Activated naive CD8-positive, alpha-beta T cell treated with anti-CD3 and anti-CD28 coated beads, Interleukin-2, amount 10 ng/mL, durations not matched to agents 7 days and 5 days (primary cell): ENCODE measurements around the gene PRRT1B. TPM values are rescaled to one million over a fixed set of nuclear protein-coding genes. Genes with fewer than 3 reads are reported as not detected.

Source experiments
- ATAC-seq: fragments of 150-1000 bp; cut with Tn5 transposase; one replicate; pipeline ENCODE4 v1.10.0; 2021; ENCODE audit warnings: low read depth, moderate library complexity
- POLR2A ChIA-PET: fragments of 350-600 bp; sonication (Branson Sonifier 250); formaldehyde crosslinking; loops from one replicate; lab custom pipeline; 2021; ENCODE audit warnings: antibody characterized with exemption; lab: Charles Lee
- DNase-seq: peaks from one replicate; pipeline ENCODE4 v3.0.0; 2021
- H3K27ac Mint-ChIP-seq: one replicate; pipeline ENCODE4 v1.8.0; 2022; ENCODE audit warnings: mild to moderate bottlenecking, mixed read lengths
- H3K27me3 Mint-ChIP-seq: one replicate; pipeline ENCODE4 v1.8.0; 2022; ENCODE audit warnings: mild to moderate bottlenecking, moderate library complexity, mixed read lengths
- H3K36me3 Mint-ChIP-seq: one replicate; pipeline ENCODE4 v1.8.0; 2021; ENCODE audit warnings: mild to moderate bottlenecking, mixed read lengths
- H3K4me1 Mint-ChIP-seq: one replicate; pipeline ENCODE4 v1.8.0; 2021; ENCODE audit warnings: mixed read lengths
- H3K4me3 Mint-ChIP-seq: one replicate; pipeline ENCODE4 v1.8.0; 2022; ENCODE audit warnings: mild to moderate bottlenecking, moderate library complexity, mixed read lengths
- H3K9me3 Mint-ChIP-seq: one replicate; pipeline ENCODE4 v1.8.0; 2021; ENCODE audit warnings: mixed read lengths
- total RNA-seq, 2 experiments: library from RNA; stranded (reverse); gene quantifications; one replicate each; pipeline ENCODE4 v1.2.3, GENCODE V29; 2021

PRRT1B gene
- total RNA-seq, 2 experiments from 2014 or later, result not detected

DNA sequence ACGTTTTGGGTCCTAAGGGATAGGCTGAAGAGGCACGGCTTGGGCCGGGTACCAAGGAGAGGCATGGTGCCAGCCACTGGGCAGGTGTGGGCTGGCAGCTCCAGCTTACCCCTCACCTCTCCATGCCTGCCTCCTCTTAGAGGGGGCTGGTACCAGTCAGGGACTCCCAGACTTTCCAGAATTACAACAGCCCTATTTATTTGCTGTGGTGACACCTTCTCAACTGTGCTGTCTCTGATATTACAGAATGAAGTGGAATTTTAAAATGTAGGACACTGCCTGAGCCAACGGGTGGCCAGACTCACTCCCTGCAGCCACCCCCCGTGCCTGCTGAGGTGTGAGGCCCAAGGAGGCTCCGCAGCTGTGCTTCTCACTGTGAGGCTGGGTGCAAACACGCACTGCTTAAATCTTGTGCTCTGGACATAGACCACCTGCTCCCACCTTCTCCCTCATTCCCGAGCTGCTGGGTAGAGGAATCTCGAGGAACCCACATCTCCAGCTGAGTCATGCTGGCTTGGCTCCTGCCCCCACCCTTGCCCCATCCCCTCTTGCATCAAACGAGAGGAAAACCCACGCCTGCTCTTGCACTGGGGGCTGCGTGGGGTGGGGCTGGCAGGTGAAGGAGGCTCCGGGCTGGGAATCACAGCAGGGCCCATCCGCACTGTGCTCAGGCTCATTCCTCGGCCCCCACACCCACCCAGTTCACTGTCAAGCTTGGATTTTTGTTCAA lies 47.9 kb downstream of the PRRT1B start:
- H3K9me3 Mint-ChIP-seq, result no peaks in the 10 kb centered on the region
- POLR2A ChIA-PET, result interaction anchor here (0.9 kb wide), 1 partner anchor 151 kb away, joined by 3 read pairs; no protein-coding TSS in a partner anchor

DNA sequence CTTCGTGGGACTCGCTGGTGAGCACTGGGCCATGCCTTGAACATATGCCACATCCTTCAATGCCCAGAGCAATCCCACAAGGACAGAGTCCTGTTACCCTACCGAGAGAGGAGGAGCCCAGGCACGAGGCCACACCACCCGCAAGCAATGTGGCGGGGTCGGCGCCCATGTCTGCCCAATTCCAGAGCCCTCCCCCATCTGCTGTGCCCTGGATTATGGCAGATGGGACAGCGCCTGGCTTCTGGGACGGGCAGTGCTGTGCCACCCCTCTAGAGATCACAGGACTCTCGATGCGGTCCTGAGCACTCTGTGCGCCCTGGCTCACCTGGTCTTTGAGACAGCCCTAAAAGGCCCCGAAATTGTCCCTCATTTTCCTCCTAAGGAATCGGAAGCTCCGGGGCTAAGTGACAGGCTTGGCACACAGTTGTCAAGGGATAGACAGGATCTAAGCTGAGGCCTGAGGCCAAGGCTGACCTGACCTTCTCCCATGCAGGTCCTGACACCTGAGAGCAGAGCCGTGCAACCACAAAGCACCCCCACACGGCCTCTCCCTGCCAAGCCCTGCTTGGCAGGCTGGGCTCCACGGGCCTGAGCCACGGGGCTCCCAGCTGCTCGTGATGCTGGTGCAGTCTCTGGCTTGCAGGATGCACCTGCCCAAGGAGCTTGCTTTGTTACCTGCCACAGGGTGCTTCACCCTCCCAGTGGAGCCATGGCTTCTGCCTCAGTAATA lies 48.8 kb downstream of the PRRT1B start:
- H3K27ac Mint-ChIP-seq, result no peak overlapping the region

More for the DNA sequence above, 47.9 kb downstream of the PRRT1B start:
- H3K27ac Mint-ChIP-seq, result peak overlapping the region; percentile 67
- H3K36me3 Mint-ChIP-seq, result peaks cover 5% of the 10 kb centered on the region
- peaks cover 24% of the 10 kb centered on the region for H3K4me1 Mint-ChIP-seq
- ATAC-seq (no peak), DNase-seq (no peak)
- H3K4me3 Mint-ChIP-seq, result no peak overlapping the region
- no peaks in the 10 kb centered on the region for H3K27me3 Mint-ChIP-seq

DNA sequence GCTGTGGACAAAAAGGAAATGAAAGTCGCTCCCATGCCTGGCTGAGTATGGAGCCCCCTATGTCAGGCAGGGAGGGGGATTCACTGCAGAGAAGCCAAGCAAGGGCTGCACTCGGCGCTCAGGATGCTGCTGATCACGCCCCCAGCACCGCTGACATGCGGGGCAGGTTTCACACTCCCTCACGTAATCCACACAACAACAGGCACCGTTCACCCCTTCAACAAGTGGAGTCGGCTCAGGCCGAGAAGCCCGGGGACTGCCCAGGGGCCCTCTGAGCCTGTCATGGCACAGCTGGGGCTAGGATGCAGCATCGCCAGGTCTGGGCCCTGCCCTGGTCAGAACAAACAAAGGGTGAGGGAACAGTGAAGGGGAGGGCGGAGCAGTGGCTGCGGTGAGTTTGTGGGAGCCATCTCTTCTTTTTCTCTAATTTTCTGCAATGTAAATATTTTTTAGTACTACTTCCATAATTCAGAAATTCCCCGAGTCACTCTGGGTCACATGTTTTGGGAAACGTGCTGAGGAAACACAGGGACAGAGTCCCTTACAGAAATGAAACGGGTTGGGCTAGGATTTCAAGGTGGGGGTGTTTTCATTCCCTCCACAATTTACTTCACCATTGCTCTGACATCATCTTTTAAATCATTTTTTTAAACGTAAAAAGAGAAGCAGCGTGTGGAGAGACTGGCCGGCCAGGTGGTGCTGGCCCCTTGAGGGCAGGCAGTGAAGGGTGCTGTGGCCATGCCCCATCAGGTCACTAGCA lies 49.8 kb downstream of the PRRT1B start:
- Mint-ChIP-seq H3K27me3 (no peaks in the 10 kb centered on the region), H3K36me3 (peaks cover 5% of the 10 kb centered on the region), H3K9me3 (no peaks in the 10 kb centered on the region), H3K4me3 (no peak overlapping the region), H3K4me1 (peaks cover 17% of the 10 kb centered on the region), H3K27ac (no peak overlapping the region)
- DNase-seq (no peak), ATAC-seq (no peak)
- POLR2A ChIA-PET, result no interaction called here

More for the DNA sequence above, 48.8 kb downstream of the PRRT1B start:
- Mint-ChIP-seq H3K36me3 (peaks cover 5% of the 10 kb centered on the region), H3K4me3 (no peak overlapping the region), H3K9me3 (no peaks in the 10 kb centered on the region), H3K27me3 (no peaks in the 10 kb centered on the region), H3K4me1 (peaks cover 23% of the 10 kb centered on the region)
- POLR2A ChIA-PET, result interaction anchor here (0.9 kb wide), 1 partner anchor 150 kb away, joined by 3 read pairs; no protein-coding TSS in a partner anchor
- ATAC-seq, result no peak
- DNase-seq, result no peak

DNA sequence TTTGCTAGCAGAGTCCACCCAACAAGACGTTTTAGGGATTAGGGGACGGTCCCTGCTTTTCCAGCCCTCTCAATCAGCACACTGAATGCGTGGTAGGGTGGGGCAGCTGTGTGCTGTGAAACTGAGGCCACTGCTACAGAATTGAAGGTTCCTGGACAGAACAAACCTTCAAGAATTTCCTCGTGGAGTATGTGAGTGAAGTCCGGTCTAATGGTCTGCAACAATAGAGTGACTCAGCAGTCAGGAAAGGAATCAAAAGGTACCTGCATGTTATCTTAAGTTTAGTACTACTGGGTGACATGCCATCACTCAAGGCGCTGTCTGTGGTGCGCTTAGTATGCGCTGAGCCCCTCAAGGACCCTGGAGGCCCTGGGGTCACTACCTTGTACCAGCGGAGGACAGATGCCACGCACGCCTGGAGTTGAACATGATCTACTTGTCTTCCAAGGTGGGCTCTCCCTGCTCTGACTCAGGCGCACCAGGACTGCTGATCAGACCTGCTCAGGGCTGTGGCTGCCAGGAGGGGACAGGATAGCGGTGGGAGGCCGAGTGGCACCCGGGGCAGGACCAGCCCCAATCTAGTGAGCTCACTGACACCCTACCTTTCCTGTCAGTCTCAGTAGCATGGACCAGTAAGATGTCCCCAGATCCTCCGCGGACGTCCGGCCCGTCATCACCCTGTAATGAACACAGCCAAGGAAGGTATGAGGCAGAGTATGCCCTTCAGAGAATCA lies 50.5 kb downstream of the PRRT1B start:
- Mint-ChIP-seq H3K4me1 (peaks cover 10% of the 10 kb centered on the region), H3K4me3 (no peak overlapping the region), H3K27me3 (no peaks in the 10 kb centered on the region), H3K27ac (no peak overlapping the region), H3K36me3 (peaks cover 5% of the 10 kb centered on the region), H3K9me3 (no peaks in the 10 kb centered on the region)
- POLR2A ChIA-PET, result no interaction called here
- ATAC-seq, result no peak
- DNase-seq, result no peak

DNA sequence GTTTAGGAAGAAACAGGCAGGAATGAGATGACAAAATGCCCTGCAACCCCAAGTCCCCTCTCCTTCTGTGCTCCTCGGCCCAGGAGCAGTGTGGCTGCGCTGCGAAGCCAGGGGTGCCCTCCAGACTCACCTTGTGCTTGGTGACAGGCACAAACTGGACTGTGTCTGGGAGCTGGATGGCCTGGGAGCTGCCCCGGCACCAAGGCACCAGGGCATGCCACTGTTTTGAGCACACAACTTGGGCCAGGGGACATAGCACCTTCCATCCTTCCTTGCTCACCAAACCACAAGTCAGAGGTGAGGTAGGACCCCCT lies 51.1 kb downstream of the PRRT1B start:
- no peak overlapping the region for H3K27ac Mint-ChIP-seq
- peaks cover 5% of the 10 kb centered on the region for H3K4me1 Mint-ChIP-seq
- no peaks in the 10 kb centered on the region for H3K9me3 Mint-ChIP-seq
- no peaks in the 10 kb centered on the region for H3K27me3 Mint-ChIP-seq
- H3K4me3 Mint-ChIP-seq, result no peak overlapping the region
- no peak for ATAC-seq
- no peak for DNase-seq
- POLR2A ChIA-PET, result interaction anchor here (1.2 kb wide), 1 partner anchor 147 kb away, joined by 3 read pairs; no protein-coding TSS in a partner anchor
- H3K36me3 Mint-ChIP-seq, result peaks cover 5% of the 10 kb centered on the region

DNA sequence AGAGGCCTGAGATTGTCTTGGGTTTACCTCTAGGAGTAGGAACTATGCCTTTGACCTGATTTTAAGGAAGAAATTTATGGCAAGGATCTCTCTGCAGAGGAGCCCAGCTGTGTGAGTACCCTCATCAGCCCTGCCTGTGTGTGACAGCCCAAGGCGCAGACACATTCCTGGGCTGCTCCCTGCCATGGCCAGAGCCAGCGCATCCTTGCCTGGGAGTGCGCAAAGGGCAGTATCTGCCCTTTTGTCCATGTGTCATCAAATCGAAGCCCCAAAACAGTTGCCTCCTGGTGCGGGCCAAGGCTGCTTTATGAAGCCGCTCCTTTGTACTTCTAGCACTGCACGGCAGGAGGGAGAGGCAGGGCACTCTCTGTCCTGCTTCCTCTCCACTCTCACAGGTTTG lies 51.9 kb downstream of the PRRT1B start:
- Mint-ChIP-seq H3K27ac (no peak overlapping the region), H3K9me3 (no peaks in the 10 kb centered on the region), H3K4me1 (no peaks in the 10 kb centered on the region), H3K4me3 (no peak overlapping the region), H3K36me3 (peaks cover 6% of the 10 kb centered on the region), H3K27me3 (no peaks in the 10 kb centered on the region)
- DNase-seq, result no peak
- no peak for ATAC-seq
- POLR2A ChIA-PET, result interaction anchor here (1.2 kb wide), 1 partner anchor 146 kb away, joined by 3 read pairs; no protein-coding TSS in a partner anchor

DNA sequence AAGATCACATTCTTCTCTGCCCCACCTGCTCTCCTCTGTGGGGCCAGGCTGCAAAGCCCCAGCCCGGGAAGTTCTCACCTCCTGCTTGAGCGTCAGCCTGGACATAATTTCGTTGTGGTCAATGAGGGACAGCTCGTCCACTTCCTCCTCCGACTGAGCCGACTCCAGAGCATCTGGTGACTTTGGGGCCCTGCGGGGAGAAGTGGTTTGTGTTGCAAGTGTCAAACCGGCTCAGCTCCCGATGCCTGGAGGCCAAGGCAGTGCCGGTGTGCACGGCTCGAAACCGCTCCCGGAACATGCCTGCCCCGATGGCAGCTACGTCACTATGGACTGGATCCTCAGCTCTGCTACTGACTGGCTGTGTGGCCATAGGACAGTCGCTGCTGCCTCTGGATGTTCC lies 52.8 kb downstream of the PRRT1B start:
- ATAC-seq, result no peak
- POLR2A ChIA-PET, result no interaction called here
- no peak overlapping the region for H3K27ac Mint-ChIP-seq
- no peaks in the 10 kb centered on the region for H3K27me3 Mint-ChIP-seq
- DNase-seq, result no peak
- H3K4me3 Mint-ChIP-seq, result no peak overlapping the region
- no peaks in the 10 kb centered on the region for H3K9me3 Mint-ChIP-seq
- peaks cover 6% of the 10 kb centered on the region for H3K36me3 Mint-ChIP-seq
- no peaks in the 10 kb centered on the region for H3K4me1 Mint-ChIP-seq

DNA sequence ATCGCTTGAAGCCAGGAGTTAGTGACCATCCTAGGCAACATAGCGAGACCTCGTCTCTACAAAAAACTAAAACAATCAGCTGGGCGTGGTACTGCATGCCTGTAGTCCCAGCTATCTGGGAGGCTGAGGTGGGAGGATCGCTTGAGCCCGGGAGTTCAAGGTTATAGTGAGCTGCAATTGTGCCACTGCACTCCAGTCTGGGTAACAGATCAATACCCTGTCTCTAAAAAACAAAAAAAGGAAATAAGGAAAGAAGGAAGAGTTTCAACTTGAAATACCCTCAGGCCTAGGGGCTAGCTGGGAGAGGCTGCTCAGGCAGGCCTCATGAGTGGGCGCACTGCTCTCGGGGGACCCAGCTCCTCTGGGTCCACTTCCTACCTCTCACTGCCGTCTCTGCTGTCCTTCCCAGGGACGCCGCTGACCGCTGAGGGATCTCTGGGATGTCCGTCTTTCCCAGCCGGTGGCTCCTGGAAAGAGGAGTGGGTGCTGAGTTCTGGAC lies 56.4 kb downstream of the PRRT1B start:
- H3K27ac Mint-ChIP-seq, result no peak overlapping the region
- no peaks in the 10 kb centered on the region for H3K4me1 Mint-ChIP-seq
- ATAC-seq (no peak), DNase-seq (no peak)
- no peaks in the 10 kb centered on the region for H3K27me3 Mint-ChIP-seq
- no peaks in the 10 kb centered on the region for H3K9me3 Mint-ChIP-seq
- POLR2A ChIA-PET, result no interaction called here
- peaks cover 5% of the 10 kb centered on the region for H3K36me3 Mint-ChIP-seq
- no peak overlapping the region for H3K4me3 Mint-ChIP-seq

DNA sequence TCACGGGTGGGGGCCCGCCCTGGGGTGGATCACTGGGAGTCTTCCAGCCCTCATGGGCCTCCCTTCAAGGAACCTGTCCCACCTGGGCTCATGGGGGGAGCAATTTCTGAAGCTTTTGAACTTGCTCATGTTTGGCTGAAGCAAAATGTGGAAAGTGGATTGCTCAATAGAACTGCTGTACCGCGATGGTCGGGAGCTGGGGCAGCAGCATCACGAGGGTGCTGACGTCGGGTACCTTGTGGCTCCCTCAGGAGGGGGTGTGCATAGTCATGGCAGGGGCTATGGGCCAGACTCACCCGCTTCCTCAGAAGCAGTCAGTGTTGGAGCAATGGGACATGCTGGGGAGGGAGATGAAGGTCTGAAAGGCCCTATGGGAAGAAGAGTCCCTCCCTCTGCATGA lies 57.9 kb downstream of the PRRT1B start:
- Mint-ChIP-seq H3K4me1 (no peaks in the 10 kb centered on the region), H3K27me3 (no peaks in the 10 kb centered on the region), H3K4me3 (no peak overlapping the region), H3K36me3 (peaks cover 7% of the 10 kb centered on the region), H3K9me3 (no peaks in the 10 kb centered on the region), H3K27ac (no peak overlapping the region)
- POLR2A ChIA-PET, result no interaction called here
- DNase-seq (no peak), ATAC-seq (no peak)

DNA sequence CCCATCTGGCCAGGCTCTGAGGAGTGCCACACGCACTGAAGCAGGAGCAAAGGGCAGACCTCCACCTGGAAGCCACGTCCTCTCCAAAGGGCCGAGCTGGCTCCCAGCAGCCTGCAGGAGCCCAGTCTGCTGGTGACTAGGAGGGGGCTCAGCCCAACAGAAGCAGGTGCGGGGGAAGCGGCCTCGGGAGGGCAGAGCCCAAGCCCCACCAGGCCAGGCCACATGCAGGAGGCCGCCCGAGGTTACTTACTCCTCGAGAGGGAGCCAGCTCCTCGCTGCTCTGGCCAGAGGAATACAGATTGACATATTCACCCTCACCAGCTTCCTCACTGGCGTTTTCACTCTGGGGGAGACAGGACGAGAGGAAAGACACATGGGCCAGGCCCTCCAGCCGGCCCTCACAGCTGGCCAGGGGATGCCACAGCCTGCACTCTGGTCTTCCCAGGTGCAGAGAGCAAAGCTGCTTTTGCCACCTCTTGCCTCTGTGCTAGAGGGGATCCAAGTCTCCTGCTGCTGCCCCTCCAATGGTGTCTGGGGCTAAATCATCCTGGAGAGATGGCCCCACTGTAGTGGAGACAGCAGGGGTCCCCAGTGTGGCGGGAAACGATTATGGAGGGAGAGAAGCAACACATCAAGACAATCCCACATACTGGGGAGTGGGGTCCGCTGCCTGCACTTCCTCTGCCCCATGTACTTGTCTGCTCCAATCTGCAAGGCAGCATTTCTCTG lies 58.6 kb downstream of the PRRT1B start:
- Mint-ChIP-seq H3K4me3 (no peak overlapping the region), H3K4me1 (no peaks in the 10 kb centered on the region), H3K27ac (no peak overlapping the region), H3K9me3 (no peaks in the 10 kb centered on the region), H3K27me3 (no peaks in the 10 kb centered on the region), H3K36me3 (peaks cover 7% of the 10 kb centered on the region)
- ATAC-seq (no peak), DNase-seq (no peak)
- POLR2A ChIA-PET, result no interaction called here

DNA sequence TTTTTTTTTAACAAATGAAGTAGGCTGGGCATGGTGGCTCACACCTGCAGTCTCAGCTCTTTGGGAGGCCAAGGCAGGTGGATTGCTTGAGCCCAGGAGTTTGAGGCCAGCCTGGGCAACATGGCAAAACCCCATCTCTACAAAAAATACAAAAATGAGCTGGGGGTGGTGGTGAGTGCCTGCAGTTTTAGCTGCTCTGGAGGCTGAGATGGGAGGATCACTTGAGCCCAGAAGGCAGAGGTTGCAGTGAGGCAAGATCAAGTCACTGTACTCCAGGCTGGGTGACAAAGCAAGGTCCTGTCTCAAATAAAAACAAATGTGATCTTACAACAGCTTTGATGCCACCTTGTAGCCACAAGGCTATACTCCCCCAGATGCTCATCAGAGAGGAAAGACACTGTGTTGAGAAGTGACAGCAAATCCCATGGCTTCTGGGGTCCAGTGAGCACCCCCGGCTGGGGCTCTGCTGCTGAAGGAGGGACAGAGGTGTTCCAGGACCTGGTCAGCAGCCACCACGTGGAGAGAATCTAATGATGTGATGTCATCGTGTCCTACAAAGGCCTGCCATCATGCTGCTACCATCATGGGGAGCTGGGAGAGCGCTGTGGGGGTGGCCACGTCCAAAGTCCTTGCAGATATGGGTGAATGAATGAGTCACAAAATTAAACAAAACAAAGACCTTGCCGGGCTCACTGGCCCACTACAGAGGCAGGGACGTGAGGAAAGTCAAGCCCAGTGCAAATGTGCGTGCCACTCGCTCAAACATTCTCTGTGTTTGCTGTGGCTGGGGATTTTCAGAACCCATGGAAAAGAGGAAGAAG lies 60.7 kb downstream of the PRRT1B start:
- Mint-ChIP-seq H3K4me3 (no peak overlapping the region), H3K27me3 (no peaks in the 10 kb centered on the region), H3K27ac (peak overlapping the region; percentile 45), H3K9me3 (no peaks in the 10 kb centered on the region), H3K36me3 (peaks cover 9% of the 10 kb centered on the region), H3K4me1 (no peaks in the 10 kb centered on the region)
- no peak for DNase-seq
- ATAC-seq, result no peak
- POLR2A ChIA-PET, result no interaction called here
